Bronchial epithelial cell (primary cell): ENCODE data around the gene PLIN1. TPM values are rescaled to one million over a fixed set of nuclear protein-coding genes. Genes with fewer than 3 reads are reported as not detected.

ENCODE experiments used
- DNase-seq: peaks from one replicate; pipeline ENCODE4 v3.0.0-alpha.2; 2010; ENCODE audit warnings: low read depth
- FAIRE-seq: peaks from 2 replicates; lab custom pipeline; 2011; peaks lifted over from hg19 to GRCh38; lab: Jason Lieb, UNC
- H3K27me3 ChIP-seq: 2 replicates; pipeline ENCODE4 v1.5.1; 2011; ENCODE audit warnings: low read length; ENCODE audit not compliant: control insufficient read depth, insufficient read depth
- H3K36me3 ChIP-seq: 2 replicates; pipeline ENCODE4 v1.5.1; 2011; ENCODE audit warnings: low read length; ENCODE audit not compliant: control insufficient read depth, insufficient read depth
- H3K4me3 ChIP-seq: 2 replicates; pipeline ENCODE4 v1.5.1; 2011; ENCODE audit warnings: mild to moderate bottlenecking, low read depth, low read length, control low read depth
- total RNA-seq: library from RNA; depleted of rRNA; stranded (reverse); fragments of >200 nt; gene quantifications from 2 replicates; pipeline ENCODE4 v1.2.1, GENCODE V29; 2014
- TF ChIP-seq, protein P1 (sequence below): IDR thresholded peaks from 2 replicates; pipeline ENCODE4 v1.5.1; 2011; ENCODE audit warnings: mild to moderate bottlenecking, moderate library complexity, low read length, control low read depth, inconsistent platforms; ENCODE audit not compliant: insufficient read depth, severe bottlenecking

Gene PLIN1, protein sequence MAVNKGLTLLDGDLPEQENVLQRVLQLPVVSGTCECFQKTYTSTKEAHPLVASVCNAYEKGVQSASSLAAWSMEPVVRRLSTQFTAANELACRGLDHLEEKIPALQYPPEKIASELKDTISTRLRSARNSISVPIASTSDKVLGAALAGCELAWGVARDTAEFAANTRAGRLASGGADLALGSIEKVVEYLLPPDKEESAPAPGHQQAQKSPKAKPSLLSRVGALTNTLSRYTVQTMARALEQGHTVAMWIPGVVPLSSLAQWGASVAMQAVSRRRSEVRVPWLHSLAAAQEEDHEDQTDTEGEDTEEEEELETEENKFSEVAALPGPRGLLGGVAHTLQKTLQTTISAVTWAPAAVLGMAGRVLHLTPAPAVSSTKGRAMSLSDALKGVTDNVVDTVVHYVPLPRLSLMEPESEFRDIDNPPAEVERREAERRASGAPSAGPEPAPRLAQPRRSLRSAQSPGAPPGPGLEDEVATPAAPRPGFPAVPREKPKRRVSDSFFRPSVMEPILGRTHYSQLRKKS
- total RNA-seq: under 0.01 and 0.51 TPM in 2 replicates

DNA sequence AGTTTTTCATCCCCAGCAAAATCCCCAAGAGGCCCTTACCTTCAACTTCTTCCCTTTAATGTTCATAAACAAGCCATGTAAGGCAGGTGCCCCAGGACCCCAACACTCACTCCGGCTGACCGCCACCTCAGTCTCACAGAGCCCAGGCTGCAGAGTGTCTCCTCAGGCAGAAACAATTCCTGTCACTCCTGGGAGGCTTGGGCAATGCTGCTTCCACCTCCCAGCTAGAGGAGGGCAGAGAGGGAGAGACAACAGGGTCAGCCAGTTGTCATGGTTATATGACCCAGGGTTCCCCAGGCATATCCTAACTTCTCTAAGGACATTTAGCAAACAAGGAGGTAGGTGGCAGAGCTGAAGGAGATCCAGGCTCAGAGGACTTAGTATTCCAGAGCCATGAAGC lies at the start of gene PLIN1:
Gene PLIN1, minus strand, starts transcription at position 156 of the 400 bp plus-strand sequence. CDS start 1,878 bp downstream, outside the sequence.
- H3K36me3 ChIP-seq: peaks cover 2% of the 10 kb centered on the region
- H3K27me3 ChIP-seq: peaks cover 2% of the 10 kb centered on the region
- FAIRE-seq (no peak), DNase-seq (no peak)
- no peak within 1 kb of the TSS for H3K4me3 ChIP-seq
- TF ChIP-seq, protein P1, sequence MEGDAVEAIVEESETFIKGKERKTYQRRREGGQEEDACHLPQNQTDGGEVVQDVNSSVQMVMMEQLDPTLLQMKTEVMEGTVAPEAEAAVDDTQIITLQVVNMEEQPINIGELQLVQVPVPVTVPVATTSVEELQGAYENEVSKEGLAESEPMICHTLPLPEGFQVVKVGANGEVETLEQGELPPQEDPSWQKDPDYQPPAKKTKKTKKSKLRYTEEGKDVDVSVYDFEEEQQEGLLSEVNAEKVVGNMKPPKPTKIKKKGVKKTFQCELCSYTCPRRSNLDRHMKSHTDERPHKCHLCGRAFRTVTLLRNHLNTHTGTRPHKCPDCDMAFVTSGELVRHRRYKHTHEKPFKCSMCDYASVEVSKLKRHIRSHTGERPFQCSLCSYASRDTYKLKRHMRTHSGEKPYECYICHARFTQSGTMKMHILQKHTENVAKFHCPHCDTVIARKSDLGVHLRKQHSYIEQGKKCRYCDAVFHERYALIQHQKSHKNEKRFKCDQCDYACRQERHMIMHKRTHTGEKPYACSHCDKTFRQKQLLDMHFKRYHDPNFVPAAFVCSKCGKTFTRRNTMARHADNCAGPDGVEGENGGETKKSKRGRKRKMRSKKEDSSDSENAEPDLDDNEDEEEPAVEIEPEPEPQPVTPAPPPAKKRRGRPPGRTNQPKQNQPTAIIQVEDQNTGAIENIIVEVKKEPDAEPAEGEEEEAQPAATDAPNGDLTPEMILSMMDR: no peak

DNA sequence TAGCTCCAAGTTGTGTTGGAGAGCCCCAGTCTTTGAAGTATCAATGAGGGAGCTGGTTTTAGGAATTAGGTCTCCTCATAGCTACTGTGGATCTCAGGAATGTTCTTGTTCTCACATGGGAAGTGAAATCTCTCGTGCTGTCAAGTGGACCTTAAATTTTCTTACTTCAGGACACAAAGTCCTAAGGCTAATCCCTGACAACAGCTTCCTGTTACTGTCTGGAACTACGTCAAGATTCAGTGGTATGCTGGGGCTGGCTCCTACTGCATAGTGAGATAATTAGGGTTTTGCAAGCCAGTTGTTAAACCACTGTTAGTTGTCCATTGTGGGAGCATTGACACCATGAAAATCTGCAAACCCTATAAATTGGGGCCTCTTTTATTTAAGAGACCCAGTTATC lies 49.1 kb upstream of the PLIN1 start:
- Histone ChIP-seq H3K27me3 (no peaks in the 10 kb centered on the region), H3K36me3 (no peaks in the 10 kb centered on the region), H3K4me3 (no peak overlapping the region)
- TF ChIP-seq, protein P1: no peak
- no peak for DNase-seq
- FAIRE-seq: no peak

DNA sequence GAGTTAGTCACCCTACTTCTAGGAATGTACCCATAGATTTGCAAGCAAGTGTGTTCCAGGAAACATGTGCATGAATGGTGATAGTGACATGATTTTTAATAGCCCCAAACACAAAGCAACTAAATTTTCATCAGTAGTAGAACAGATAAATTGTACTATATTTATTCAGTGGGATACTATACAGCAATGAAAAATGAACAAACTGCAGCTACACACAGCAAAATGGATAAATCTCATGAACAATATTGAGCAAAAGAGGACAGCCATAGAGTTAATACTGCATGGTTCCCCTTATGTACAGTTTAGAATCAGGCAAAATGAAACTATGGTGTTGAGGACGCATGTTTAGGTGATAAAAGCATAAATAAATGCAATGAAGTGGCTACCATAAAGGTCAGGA lies 45.9 kb upstream of the PLIN1 start:
- DNase-seq (no peak), FAIRE-seq (no peak)
- Histone ChIP-seq H3K36me3 (no peaks in the 10 kb centered on the region), H3K27me3 (no peaks in the 10 kb centered on the region), H3K4me3 (no peak overlapping the region)
- TF ChIP-seq, protein P1: no peak

DNA sequence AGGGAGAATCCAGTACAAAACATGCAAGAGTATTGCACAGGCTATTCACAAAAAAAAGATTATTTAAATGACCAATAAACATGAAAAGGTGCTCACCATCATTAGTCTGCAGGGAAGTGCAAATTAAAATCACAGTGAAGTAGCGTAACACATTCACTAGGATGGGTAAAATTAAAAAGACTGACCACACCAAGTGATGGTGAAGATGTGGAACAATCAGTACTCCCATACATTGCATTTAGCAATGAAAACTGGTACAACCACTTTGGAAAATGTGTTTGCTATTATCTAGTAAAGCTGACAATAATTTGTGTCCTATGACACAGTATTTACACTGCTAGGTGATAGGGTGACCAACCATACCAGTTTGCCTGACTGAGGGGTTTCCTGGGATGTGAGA lies 45.5 kb upstream of the PLIN1 start:
- FAIRE-seq: no peak
- TF ChIP-seq, protein P1: no peak
- Histone ChIP-seq H3K27me3 (no peaks in the 10 kb centered on the region), H3K36me3 (no peaks in the 10 kb centered on the region), H3K4me3 (no peak overlapping the region)
- DNase-seq: no peak

DNA sequence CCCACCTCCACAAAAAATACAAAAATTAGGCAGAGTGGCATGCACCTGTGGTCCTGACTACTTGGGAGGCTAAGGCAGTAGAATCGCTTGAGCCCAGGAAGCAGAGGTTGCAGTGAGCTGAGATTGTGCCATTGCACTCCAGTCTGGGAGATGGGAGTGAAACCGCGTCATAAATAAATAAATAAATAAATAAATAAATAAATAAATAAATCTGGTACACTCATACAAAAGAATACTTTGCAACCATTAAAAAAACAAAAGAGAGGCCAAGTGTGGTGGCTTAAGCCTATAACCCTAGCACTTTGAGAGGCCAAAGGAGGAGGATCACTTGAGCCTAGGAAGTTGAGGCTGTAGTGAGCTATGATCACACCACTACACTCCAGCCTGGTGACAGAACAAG lies 43.9 kb upstream of the PLIN1 start:
- DNase-seq (no peak), FAIRE-seq (no peak)
- H3K27me3 ChIP-seq: no peaks in the 10 kb centered on the region
- H3K36me3 ChIP-seq: no peaks in the 10 kb centered on the region
- H3K4me3 ChIP-seq: no peak overlapping the region
- TF ChIP-seq, protein P1: no peak
